NCI-H460 (cell line): ENCODE data around the gene DUSP22. TPM values are rescaled to one million over a fixed set of nuclear protein-coding genes. Genes with fewer than 3 reads are reported as not detected.
"Not testable (repeated sequence)": the region's sequence is repeated elsewhere in the genome, so short reads cannot be mapped to it uniquely, and the experiment has no call there.

Experiments used
- DNase-seq: peaks from one replicate; pipeline ENCODE4 v3.0.0-alpha.2; 2016; ENCODE audit warnings: low read depth; ENCODE audit errors: extremely low read depth
- total RNA-seq: library from RNA; depleted of rRNA; stranded (reverse); fragments of >200 nt; shearing (Covaris generic); gene quantifications from 2 replicates; pipeline ENCODE4 v1.2.3, GENCODE V29; 2014

DUSP22 gene
- total RNA-seq, 1 experiment from 2014 or later: 48.4 TPM

- DNase-seq: no peak
Measured at GRCh38 chr6:322940-323729, 30.8 kb downstream of the DUSP22 start.

DNA sequence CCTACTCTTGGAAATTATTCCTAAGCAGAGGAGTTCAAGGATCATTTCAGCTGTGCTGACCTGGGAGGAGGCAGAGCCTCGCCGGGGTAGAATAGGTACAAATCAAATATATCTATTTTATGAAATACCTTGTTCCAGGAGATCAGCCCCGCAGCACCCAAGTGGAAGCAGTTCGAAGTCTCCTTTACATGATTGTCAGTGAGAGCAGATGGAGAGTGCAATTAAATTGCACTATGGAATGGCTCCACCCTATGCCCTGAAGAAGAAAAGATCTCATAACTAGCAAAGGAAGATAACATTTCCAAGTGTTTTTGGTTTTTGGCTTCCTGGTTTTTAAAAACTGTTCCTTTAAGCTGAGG lies 31.4 kb downstream of the DUSP22 start:
- DNase-seq: no peak

GRCh38 chr6:324116-324728 lies 31.9 kb downstream of the DUSP22 start:
- no peak for DNase-seq

- no peak for DNase-seq
Measured at GRCh38 chr6:324729-325125, 32.4 kb downstream of the DUSP22 start.

DNA sequence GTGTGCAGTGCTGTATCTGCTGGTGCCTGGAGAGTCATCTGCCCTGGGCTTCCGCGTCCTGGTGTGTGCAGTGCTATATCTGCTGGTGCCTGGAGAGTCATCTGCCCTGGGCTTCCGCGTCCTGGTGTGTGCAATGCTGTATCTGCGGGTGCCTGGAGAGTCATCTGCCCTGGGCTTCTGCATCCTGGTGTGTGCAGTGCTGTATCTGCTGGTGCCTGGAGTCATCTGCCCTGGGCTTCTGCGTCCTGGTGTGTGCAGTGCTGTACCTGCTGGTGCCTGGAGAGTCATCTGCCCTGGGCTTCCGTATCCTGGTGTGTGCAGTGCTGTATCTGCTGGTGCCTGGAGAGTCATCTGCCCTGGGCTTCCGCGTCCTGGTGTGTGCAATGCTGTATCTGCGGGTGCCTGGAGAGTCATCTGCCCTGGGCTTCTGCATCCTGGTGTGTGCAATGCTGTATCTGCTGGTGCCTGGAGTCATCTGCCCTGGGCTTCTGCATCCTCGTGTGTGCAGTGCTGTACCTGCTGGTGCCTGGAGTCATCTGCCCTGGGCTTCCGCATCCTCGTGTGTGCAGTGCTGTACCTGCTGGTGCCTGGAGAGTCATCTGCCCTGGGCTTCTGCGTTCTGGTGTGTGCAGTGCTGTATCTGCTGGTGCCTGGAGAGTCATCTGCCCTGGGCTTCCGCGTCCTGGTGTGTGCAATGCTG lies 33.0 kb downstream of the DUSP22 start:
- DNase-seq: not testable (repeated sequence)

DNA sequence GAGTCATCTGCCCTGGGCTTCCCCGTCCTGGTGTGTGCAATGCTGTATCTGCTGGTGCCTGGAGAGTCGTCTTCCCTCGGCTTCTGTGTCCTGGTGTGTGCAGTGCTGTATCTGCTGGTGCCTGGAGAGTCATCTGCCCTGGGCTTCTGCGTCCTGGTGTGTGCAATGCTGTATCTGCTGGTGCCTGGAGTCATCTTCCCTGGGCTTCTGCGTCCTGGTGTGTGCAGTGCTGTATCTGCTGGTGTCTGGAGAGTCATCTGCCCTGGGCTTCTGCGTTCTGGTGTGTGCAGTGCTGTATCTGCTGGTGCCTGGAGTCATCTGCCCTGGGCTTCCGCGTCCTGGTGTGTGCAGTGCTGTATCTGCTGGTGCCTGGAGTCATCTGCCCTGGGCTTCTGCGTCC lies 33.8 kb downstream of the DUSP22 start:
- DNase-seq: not testable (repeated sequence)

DNA sequence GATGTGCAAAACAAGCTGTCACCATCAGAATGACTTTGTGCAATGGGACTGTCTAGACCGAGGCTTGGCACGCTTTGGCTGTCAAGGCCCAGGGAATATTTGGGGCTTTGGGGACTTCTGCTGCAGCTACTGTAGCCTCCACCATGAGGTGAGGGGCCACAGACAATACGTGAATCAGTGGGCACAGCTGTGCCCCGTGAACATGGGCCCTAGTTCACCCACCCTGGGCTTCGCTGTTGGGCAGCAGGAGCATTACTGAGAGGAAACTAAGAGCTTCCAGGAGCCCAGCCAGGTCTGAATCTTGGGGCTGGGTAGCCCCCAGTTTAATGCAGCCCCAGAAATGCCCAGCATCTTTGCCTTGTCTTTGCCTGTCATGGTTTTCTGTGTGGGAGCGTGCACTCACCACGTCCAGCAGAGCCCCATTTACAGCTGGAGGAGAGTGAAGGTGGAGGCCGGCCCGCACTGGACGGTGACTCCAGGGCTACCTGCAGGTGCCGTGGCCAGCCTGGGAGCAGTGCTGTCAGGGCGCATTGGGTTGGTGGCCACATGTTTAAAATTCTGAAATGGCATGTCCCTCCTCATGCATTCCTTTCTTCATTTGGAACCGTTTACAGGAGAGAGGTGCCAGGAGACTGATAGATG lies 34.7 kb downstream of the DUSP22 start:
- DNase-seq: no peak

- DNase-seq: no peak
Measured at GRCh38 chr6:327538-328116, 35.3 kb downstream of the DUSP22 start.

- DNase-seq: peak; percentile 61
Measured at GRCh38 chr6:328136-328670, 35.9 kb downstream of the DUSP22 start.

DNA sequence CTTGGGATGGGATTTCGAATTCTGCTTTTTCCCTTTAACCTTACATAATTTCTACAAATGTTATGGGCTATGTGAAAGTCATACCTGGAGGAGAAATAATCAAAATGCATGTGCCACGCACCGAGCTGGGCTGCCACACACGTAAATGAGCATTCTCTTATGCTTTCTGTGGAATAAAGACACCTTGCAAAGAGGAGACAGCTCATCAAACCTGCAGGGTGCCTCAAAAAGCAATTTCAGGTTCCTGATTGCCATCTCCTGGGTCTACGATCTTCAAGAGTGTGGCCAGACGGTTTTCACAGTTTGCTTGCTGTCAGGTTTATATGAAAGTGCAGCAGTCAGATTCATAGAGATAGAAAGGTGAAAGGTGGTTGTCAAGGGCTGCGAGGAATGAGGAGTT lies 36.6 kb downstream of the DUSP22 start:
- DNase-seq: no peak

GRCh38 chr6:329888-330691 lies 37.8 kb downstream of the DUSP22 start:
- peak; percentile 77 for DNase-seq

- DNase-seq: no peak
Measured at GRCh38 chr6:330948-331347, 38.7 kb downstream of the DUSP22 start.

DNA sequence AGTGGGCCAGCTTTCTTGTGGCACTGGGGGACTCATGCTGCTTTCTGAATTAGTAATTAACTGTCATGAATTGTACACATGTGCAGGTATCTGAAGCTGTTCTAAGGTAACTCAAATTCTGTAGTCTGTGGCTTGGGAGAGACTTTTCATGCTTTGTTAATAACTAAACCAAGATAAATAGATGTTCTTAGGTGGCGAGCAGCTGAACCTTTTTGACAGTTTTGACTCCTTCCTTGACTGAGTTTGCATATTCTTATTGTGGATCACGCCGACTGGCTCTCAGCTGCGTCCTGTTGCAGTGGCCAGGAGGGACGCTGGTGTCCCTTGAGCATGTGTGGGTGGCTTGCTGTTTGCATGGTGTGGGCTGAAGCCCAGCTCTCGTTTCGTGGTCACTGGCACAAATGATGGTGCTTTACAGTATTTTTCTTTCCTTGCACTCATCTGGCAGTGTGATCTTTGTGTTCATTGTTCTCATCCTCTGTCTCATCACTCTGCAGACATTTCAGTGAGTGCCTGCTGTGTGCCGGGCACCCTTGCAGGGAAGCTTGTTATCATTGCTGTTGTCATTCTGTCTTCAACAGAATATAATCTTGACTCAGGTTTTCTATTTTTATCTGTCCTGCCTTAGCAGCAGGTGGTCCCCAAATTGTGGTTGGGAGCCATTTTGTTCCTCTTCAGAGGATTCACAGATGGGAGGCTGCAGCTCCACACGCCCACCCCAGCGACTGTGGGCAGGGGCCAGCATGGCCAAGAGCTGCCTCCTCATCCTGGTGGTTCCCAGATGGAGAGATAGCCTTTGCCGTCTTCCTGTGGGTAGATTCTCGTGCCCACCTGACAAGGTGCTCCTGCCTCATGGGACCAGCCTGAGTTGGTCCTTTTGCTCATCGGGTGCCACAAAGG lies 39.6 kb downstream of the DUSP22 start:
- no peak for DNase-seq

- DNase-seq: peak; percentile 84
Measured at GRCh38 chr6:332671-333070, 40.4 kb downstream of the DUSP22 start.

DNA sequence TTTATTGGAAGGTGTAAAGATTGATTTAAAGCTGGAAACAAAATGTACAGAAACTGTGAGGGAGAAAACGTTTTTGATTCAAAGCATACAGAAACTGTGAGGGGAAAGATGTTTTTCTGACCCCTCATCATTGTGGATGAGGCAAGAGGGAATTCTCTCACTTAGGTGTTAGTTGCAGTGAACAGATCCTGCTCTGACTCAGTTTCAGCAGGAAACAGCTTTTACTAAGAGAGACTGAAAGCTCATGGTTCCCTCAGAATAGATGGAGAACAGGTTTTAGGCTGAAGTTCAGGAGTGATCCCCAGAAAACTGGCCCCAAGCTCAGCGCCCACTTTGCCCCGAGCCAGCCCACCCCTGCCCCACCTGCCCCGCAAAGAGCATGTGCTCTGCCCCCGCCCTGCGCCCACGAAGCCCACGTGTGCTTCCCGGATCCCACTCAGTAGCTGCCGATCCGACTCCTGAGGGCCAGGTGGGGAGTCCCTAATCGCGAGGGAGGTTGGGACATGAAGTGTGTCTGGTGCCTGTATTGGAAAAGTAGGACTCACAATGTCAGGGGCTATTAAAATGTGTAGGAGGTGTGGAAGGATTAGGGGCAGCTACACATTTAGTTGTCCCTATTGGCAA lies 41.2 kb downstream of the DUSP22 start:
- DNase-seq: peak; percentile 89

GRCh38 chr6:334536-335510 lies 42.5 kb downstream of the DUSP22 start:
- DNase-seq: no peak

DNA sequence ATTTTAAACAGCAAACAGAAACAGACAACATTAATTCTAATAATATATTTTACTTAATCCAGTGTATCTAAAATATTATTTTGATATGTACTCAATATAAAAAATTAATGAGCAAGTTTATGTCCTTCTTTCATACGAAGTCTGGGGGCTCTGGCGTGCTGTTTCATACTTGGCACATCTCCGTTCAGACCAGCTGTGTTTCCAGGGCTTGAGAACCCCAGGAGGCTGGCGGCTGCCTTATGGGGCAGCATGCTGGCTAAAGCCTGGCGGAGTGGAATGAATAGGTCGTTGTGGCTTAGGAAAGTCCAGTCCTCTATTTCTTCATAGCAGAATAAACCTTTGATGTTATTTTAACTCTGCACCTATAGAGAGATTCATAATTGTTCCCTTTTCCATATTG lies 43.3 kb downstream of the DUSP22 start:
- DNase-seq: no peak
